ENCODE results near the gene MX1.

DNA sequence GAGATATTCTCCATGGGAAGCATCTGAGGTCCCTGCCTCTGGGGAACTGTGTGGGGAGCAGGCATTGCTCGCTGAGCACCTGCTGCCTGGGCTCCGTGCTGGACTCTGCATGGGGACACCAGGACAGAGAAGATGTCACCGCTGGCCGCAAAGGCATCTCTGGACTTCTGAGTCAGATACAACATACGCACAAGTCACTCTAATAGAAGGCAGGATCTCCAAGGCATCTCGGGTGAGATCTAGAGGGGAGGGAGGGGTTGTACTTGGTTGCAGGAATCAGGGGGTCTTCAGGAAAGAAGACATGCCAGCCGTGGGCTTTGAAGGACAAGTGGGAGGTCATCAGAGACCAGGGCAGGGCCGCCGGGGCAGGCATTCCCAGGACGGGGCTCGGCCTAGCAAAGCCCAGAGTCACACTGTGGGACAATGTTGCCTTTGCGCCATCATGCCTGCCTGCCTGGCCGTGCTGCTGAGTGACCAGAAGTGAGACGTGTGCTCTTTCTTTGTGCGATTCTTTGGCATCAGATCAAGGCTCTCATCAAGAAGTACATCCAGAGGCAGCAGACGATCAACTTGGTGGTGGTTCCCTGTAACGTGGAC, 35.9 kb upstream of the MX1 start:
- no peak for TF ChIP-seq POLR2A (IDR thresholded peaks at IDR 0.05)
- TF ChIP-seq, protein P1, sequence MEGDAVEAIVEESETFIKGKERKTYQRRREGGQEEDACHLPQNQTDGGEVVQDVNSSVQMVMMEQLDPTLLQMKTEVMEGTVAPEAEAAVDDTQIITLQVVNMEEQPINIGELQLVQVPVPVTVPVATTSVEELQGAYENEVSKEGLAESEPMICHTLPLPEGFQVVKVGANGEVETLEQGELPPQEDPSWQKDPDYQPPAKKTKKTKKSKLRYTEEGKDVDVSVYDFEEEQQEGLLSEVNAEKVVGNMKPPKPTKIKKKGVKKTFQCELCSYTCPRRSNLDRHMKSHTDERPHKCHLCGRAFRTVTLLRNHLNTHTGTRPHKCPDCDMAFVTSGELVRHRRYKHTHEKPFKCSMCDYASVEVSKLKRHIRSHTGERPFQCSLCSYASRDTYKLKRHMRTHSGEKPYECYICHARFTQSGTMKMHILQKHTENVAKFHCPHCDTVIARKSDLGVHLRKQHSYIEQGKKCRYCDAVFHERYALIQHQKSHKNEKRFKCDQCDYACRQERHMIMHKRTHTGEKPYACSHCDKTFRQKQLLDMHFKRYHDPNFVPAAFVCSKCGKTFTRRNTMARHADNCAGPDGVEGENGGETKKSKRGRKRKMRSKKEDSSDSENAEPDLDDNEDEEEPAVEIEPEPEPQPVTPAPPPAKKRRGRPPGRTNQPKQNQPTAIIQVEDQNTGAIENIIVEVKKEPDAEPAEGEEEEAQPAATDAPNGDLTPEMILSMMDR (IDR thresholded peaks at IDR 0.05): no peak

Data from thyroid gland (tissue), 4 donors.